SK-N-SH treated with all-trans-retinoic acid at 6 μM for 48 hours (cell line): ENCODE data around the gene ATP1A2.

Source experiments
- ATAC-seq: fragments of 200-7000 bp; cut with Tn5 transposase; 3 replicates; pipeline ENCODE4 v1.9.1; 2020; ENCODE audit warnings: mild to moderate bottlenecking, moderate library complexity
- ARNTL ChIP-seq: fragments of 450-650 bp; formaldehyde crosslinking; IDR thresholded peaks from 2 replicates; pipeline ENCODE4 v1.5.0; 2020; ENCODE audit warnings: low read depth, mild to moderate bottlenecking, moderate library complexity, borderline replicate concordance
- BACH2 ChIP-seq: fragments of 250-450 bp; sonication (Bioruptor Pico); IDR thresholded peaks from 2 replicates; pipeline ENCODE4 v1.9.0; 2021; ENCODE audit warnings: mild to moderate bottlenecking, borderline replicate concordance
- CSDC2 ChIP-seq: fragments of 250-450 bp; sonication (Bioruptor Pico); IDR thresholded peaks from 2 replicates; pipeline ENCODE4 v1.5.0; 2020; ENCODE audit warnings: mild to moderate bottlenecking, moderate library complexity
- ESRRG ChIP-seq: fragments of 250-450 bp; sonication (Bioruptor Pico); IDR thresholded peaks from 2 replicates; pipeline ENCODE4 v1.6.1; 2021; ENCODE audit warnings: mild to moderate bottlenecking
- GLIS3 ChIP-seq: fragments of 250-450 bp; sonication (Bioruptor Pico); IDR thresholded peaks from 2 replicates; pipeline ENCODE4 v1.5.0; 2020; ENCODE audit warnings: mild to moderate bottlenecking, moderate library complexity
- ISL1 ChIP-seq: fragments of 250-450 bp; sonication (Bioruptor Pico); IDR thresholded peaks from 2 replicates; pipeline ENCODE4 v2.1.2; 2022; ENCODE audit warnings: mild to moderate bottlenecking, moderate library complexity
- PPARA ChIP-seq: fragments of 250-450 bp; sonication (Bioruptor Pico); IDR thresholded peaks from 2 replicates; pipeline ENCODE4 v1.5.0; 2020; ENCODE audit warnings: mild to moderate bottlenecking, borderline replicate concordance
- RARB ChIP-seq: fragments of 250-450 bp; sonication (Bioruptor Pico); IDR thresholded peaks from 2 replicates; pipeline ENCODE4 v1.8.0; 2021; ENCODE audit warnings: mild to moderate bottlenecking, moderate library complexity
- SNAI2 ChIP-seq: fragments of 250-450 bp; sonication (Bioruptor Pico); IDR thresholded peaks from 2 replicates; pipeline ENCODE4 v1.5.0; 2020; ENCODE audit warnings: mild to moderate bottlenecking, moderate library complexity
- TOX ChIP-seq: fragments of 250-450 bp; sonication (Bioruptor Pico); IDR thresholded peaks from 2 replicates; pipeline ENCODE4 v1.8.0; 2021; ENCODE audit warnings: mild to moderate bottlenecking, moderate library complexity, borderline replicate concordance
- ZC3H10 ChIP-seq: fragments of 250-450 bp; sonication (Bioruptor Pico); IDR thresholded peaks from 2 replicates; pipeline ENCODE4 v1.5.1; 2021; ENCODE audit warnings: mild to moderate bottlenecking, moderate library complexity
- ZFP3 ChIP-seq: fragments of 250-450 bp; sonication (Bioruptor Pico); IDR thresholded peaks from 2 replicates; pipeline ENCODE4 v1.5.0; 2020; ENCODE audit warnings: mild to moderate bottlenecking, moderate library complexity
- ZFP30 ChIP-seq: fragments of 450-650 bp; formaldehyde crosslinking; IDR thresholded peaks from 2 replicates; pipeline ENCODE4 v1.5.0; 2022; ENCODE audit warnings: mild to moderate bottlenecking, moderate library complexity
- ZNF565 ChIP-seq: fragments of 450-650 bp; formaldehyde crosslinking; conservative IDR thresholded peaks from 2 replicates; pipeline ENCODE4 v1.5.0; 2020; ENCODE audit warnings: low read depth, mild to moderate bottlenecking, moderate library complexity
- ZNF70 ChIP-seq: fragments of 450-650 bp; formaldehyde crosslinking; IDR thresholded peaks from 2 replicates; pipeline ENCODE4 v1.5.0; 2020; ENCODE audit warnings: mild to moderate bottlenecking, moderate library complexity
- ZNF8 ChIP-seq: fragments of 450-650 bp; formaldehyde crosslinking; IDR thresholded peaks from 2 replicates; pipeline ENCODE4 v1.5.0; 2020; ENCODE audit warnings: mild to moderate bottlenecking, moderate library complexity
- TF ChIP-seq, protein P1 (sequence below): fragments of 250-450 bp; sonication (Bioruptor Pico); IDR thresholded peaks from 2 replicates; pipeline ENCODE4 v1.5.1; 2020; ENCODE audit warnings: low read depth, mild to moderate bottlenecking, moderate library complexity
- TF ChIP-seq, protein P2 (sequence below): fragments of 250-450 bp; sonication (Bioruptor Pico); IDR thresholded peaks from 2 replicates; pipeline ENCODE4 v1.8.0; 2021; ENCODE audit warnings: low read depth, mild to moderate bottlenecking, moderate library complexity, borderline replicate concordance
- TF ChIP-seq, protein P3 (sequence below): fragments of 250-450 bp; sonication (Bioruptor Pico); IDR thresholded peaks from 2 replicates; pipeline ENCODE4 v1.8.0; 2020; ENCODE audit warnings: mild to moderate bottlenecking, moderate library complexity, borderline replicate concordance
- TF ChIP-seq, protein P4 (sequence below): fragments of 250-450 bp; sonication (Bioruptor Pico); IDR thresholded peaks from 2 replicates; pipeline ENCODE4 v1.5.1; 2021; ENCODE audit warnings: mild to moderate bottlenecking, moderate library complexity
- TF ChIP-seq, protein P5 (sequence below): fragments of 250-450 bp; sonication (Bioruptor Pico); IDR thresholded peaks from 2 replicates; pipeline ENCODE4 v1.5.0; 2020; ENCODE audit warnings: mild to moderate bottlenecking, moderate library complexity

The ATP1A2 gene

DNA sequence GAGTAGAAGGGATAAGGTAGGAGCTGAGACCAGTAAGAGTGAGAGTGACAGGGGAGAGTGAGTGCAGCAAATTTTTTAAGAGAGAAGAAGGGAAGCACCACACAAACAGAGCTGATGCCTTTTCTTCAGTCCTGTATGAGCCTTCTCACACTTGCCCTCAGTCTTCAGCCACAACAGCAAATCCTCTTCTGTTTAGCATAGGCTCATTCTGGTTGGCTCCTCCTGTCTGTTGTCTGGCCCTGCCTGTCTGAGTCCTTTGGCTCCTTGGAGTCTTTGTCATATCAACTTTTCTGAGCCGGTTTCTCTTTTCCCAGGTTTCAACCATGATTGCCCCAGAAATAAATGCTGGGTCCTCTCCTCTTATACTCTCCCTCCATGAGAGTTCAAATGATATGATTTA, 62.1 kb downstream of the ATP1A2 start:
- ATAC-seq, result no peak
- TF ChIP-seq ESRRG (CRISPR knock-in tag) (no peak), ZNF565 (no peak), CSDC2 (CRISPR knock-in tag) (no peak), ARNTL (CRISPR knock-in tag) (no peak), GLIS3 (CRISPR knock-in tag) (no peak), ZFP3 (CRISPR knock-in tag) (no peak), ZC3H10 (CRISPR knock-in tag) (no peak), RARB (CRISPR knock-in tag) (no peak), BACH2 (CRISPR knock-in tag) (no peak), ZNF8 (CRISPR knock-in tag) (no peak), ZNF70 (no peak), PPARA (CRISPR knock-in tag) (no peak)
- TF ChIP-seq, protein P1, sequence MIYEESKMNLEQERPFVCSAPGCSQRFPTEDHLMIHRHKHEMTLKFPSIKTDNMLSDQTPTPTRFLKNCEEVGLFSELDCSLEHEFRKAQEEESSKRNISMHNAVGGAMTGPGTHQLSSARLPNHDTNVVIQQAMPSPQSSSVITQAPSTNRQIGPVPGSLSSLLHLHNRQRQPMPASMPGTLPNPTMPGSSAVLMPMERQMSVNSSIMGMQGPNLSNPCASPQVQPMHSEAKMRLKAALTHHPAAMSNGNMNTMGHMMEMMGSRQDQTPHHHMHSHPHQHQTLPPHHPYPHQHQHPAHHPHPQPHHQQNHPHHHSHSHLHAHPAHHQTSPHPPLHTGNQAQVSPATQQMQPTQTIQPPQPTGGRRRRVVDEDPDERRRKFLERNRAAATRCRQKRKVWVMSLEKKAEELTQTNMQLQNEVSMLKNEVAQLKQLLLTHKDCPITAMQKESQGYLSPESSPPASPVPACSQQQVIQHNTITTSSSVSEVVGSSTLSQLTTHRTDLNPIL, result no peak
- TF ChIP-seq, protein P2, sequence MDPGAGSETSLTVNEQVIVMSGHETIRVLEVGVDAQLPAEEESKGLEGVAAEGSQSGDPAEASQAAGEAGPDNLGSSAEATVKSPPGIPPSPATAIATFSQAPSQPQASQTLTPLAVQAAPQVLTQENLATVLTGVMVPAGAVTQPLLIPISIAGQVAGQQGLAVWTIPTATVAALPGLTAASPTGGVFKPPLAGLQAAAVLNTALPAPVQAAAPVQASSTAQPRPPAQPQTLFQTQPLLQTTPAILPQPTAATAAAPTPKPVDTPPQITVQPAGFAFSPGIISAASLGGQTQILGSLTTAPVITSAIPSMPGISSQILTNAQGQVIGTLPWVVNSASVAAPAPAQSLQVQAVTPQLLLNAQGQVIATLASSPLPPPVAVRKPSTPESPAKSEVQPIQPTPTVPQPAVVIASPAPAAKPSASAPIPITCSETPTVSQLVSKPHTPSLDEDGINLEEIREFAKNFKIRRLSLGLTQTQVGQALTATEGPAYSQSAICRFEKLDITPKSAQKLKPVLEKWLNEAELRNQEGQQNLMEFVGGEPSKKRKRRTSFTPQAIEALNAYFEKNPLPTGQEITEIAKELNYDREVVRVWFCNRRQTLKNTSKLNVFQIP (CRISPR knock-in tag), result no peak
- TF ChIP-seq, protein P3, sequence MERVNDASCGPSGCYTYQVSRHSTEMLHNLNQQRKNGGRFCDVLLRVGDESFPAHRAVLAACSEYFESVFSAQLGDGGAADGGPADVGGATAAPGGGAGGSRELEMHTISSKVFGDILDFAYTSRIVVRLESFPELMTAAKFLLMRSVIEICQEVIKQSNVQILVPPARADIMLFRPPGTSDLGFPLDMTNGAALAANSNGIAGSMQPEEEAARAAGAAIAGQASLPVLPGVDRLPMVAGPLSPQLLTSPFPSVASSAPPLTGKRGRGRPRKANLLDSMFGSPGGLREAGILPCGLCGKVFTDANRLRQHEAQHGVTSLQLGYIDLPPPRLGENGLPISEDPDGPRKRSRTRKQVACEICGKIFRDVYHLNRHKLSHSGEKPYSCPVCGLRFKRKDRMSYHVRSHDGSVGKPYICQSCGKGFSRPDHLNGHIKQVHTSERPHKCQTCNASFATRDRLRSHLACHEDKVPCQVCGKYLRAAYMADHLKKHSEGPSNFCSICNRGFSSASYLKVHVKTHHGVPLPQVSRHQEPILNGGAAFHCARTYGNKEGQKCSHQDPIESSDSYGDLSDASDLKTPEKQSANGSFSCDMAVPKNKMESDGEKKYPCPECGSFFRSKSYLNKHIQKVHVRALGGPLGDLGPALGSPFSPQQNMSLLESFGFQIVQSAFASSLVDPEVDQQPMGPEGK (CRISPR knock-in tag), result no peak
- TF ChIP-seq, protein P4, sequence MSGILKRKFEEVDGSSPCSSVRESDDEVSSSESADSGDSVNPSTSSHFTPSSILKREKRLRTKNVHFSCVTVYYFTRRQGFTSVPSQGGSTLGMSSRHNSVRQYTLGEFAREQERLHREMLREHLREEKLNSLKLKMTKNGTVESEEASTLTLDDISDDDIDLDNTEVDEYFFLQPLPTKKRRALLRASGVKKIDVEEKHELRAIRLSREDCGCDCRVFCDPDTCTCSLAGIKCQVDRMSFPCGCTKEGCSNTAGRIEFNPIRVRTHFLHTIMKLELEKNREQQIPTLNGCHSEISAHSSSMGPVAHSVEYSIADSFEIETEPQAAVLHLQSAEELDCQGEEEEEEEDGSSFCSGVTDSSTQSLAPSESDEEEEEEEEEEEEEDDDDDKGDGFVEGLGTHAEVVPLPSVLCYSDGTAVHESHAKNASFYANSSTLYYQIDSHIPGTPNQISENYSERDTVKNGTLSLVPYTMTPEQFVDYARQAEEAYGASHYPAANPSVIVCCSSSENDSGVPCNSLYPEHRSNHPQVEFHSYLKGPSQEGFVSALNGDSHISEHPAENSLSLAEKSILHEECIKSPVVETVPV (CRISPR knock-in tag), result no peak
- TF ChIP-seq, protein P5, sequence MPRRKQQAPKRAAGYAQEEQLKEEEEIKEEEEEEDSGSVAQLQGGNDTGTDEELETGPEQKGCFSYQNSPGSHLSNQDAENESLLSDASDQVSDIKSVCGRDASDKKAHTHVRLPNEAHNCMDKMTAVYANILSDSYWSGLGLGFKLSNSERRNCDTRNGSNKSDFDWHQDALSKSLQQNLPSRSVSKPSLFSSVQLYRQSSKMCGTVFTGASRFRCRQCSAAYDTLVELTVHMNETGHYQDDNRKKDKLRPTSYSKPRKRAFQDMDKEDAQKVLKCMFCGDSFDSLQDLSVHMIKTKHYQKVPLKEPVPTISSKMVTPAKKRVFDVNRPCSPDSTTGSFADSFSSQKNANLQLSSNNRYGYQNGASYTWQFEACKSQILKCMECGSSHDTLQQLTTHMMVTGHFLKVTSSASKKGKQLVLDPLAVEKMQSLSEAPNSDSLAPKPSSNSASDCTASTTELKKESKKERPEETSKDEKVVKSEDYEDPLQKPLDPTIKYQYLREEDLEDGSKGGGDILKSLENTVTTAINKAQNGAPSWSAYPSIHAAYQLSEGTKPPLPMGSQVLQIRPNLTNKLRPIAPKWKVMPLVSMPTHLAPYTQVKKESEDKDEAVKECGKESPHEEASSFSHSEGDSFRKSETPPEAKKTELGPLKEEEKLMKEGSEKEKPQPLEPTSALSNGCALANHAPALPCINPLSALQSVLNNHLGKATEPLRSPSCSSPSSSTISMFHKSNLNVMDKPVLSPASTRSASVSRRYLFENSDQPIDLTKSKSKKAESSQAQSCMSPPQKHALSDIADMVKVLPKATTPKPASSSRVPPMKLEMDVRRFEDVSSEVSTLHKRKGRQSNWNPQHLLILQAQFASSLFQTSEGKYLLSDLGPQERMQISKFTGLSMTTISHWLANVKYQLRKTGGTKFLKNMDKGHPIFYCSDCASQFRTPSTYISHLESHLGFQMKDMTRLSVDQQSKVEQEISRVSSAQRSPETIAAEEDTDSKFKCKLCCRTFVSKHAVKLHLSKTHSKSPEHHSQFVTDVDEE (CRISPR knock-in tag), result no peak
- TF ChIP-seq, all 23 proteins: peak for 0

DNA sequence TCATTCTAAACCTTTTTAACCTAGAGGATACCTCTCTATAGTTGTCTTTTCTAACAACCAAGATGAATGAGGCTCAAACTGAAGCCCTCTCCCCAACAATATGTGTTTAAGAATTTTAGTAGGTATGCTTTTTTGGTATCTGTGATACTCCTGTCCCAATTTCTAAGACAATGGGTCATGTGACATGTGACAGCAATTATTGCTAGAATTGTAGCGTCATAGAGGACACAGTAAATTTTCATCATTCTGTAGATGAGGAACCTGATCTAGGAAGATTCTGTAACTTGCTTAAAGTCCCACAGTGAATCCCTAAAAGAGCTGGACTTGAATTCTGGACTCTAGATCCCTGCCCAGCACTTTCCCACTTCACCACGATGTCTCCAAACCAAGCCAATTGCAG, 63.2 kb downstream of the ATP1A2 start:
- TF ChIP-seq RARB (CRISPR knock-in tag) (no peak), ISL1 (CRISPR knock-in tag) (no peak), ZNF8 (CRISPR knock-in tag) (no peak), TOX (CRISPR knock-in tag) (no peak), ESRRG (CRISPR knock-in tag) (no peak), ZNF565 (no peak), ARNTL (CRISPR knock-in tag) (no peak), ZFP30 (CRISPR knock-in tag) (no peak), ZC3H10 (CRISPR knock-in tag) (no peak), SNAI2 (no peak)
- TF ChIP-seq, protein P5 (CRISPR knock-in tag), result no peak
- TF ChIP-seq, protein P3 (CRISPR knock-in tag), result no peak
- ATAC-seq, result no peak
